Endothelial cell of umbilical vein (primary cell): ENCODE data around the gene PRPS1L1. TPM values are rescaled to one million over a fixed set of nuclear protein-coding genes. Genes with fewer than 3 reads are reported as not detected.

Source experiments
- BruUV-seq: library from RNA; stranded (reverse); fragments of 400-500 nt; replicated peaks from 2 replicates; lab custom pipeline; 2021; lab: Mats Ljungman, UMichigan
- CTCF ChIA-PET: fragments of 300-600, 350-600 bp; sonication (Branson Sonifier 250); formaldehyde crosslinking; loops from one replicate; lab custom pipeline; 2021; ENCODE audit warnings: antibody characterized with exemption, inconsistent platforms; lab: Charles Lee
- POLR2A ChIA-PET: fragments of 300-600, 350-600 bp; sonication (Branson Sonifier 250); formaldehyde crosslinking; loops from one replicate; lab custom pipeline; 2021; ENCODE audit warnings: antibody characterized with exemption, inconsistent platforms; lab: Charles Lee
- DNase-seq: peaks from one replicate; pipeline ENCODE4 v3.0.0-alpha.2; 2011; ENCODE audit warnings: low read depth, low spot score
- FAIRE-seq: peaks from 2 replicates; lab custom pipeline; 2011; peaks lifted over from hg19 to GRCh38; lab: Jason Lieb, UNC
- H2AFZ ChIP-seq: 2 replicates; pipeline ENCODE4 v1.6.0; 2012; ENCODE audit warnings: low read depth, low read length, control low read depth, inconsistent platforms
- H3K27ac ChIP-seq: 2 replicates; pipeline ENCODE4 v1.5.1; 2011; ENCODE audit warnings: low read depth, mild to moderate bottlenecking, control low read depth, low read length, moderate library complexity; ENCODE audit not compliant: insufficient read depth
- H3K27me3 ChIP-seq, 2 experiments: 2 replicates each; pipeline versions ENCODE4 v1.6.0 to v1.6.1; 2011; ENCODE audit warnings: low read length in 2 of 2, mixed read lengths in 1 of 2; ENCODE audit not compliant: control insufficient read depth in 2 of 2, insufficient read depth in 2 of 2
- H3K36me3 ChIP-seq, 2 experiments: 2 replicates in 1 of 2; 3 replicates in 1 of 2; pipeline ENCODE4 v1.5.1; 2011; ENCODE audit warnings: low read length in 2 of 2, mild to moderate bottlenecking in 1 of 2, moderate library complexity in 1 of 2; ENCODE audit not compliant: control insufficient read depth in 2 of 2, insufficient read depth in 2 of 2; ENCODE audit errors: extremely low read depth in 1 of 2
- H3K4me1 ChIP-seq: 3 replicates; pipeline ENCODE4 v1.5.1; 2011; ENCODE audit warnings: mild to moderate bottlenecking, low read length; ENCODE audit not compliant: control insufficient read depth, insufficient read depth; ENCODE audit errors: extremely low read depth
- H3K4me2 ChIP-seq: 2 replicates; pipeline ENCODE4 v1.6.1; 2011; ENCODE audit warnings: low read length, control low read depth, mixed read lengths; ENCODE audit not compliant: insufficient read depth
- H3K4me3 ChIP-seq, 3 experiments: fragments of 200-600 bp in 1 of 3; sonication (generic), shearing (Covaris generic) in 1 of 3; replicated peaks in 1 of 3; 2 replicates each; pipeline ENCODE4 v1.5.1; 2011 to 2016; ENCODE audit warnings: control low read depth in 3 of 3, low read length in 3 of 3, mild to moderate bottlenecking in 2 of 3, inconsistent platforms in 1 of 3, low read depth in 1 of 3, moderate library complexity in 1 of 3; ENCODE audit not compliant: insufficient read depth in 1 of 3
- H3K79me2 ChIP-seq: 2 replicates; pipeline ENCODE4 v1.6.0; 2012; ENCODE audit warnings: low read length, inconsistent platforms; ENCODE audit not compliant: control insufficient read depth, insufficient read depth
- H3K9ac ChIP-seq: replicated peaks from 2 replicates; pipeline ENCODE3; 2011; ENCODE audit warnings: low read length, control low read depth; ENCODE audit not compliant: insufficient read depth; ENCODE audit errors: extremely low read depth
- H3K9me1 ChIP-seq: replicated peaks from 3 replicates; pipeline ENCODE4 v1.6.0; 2011; ENCODE audit warnings: mild to moderate bottlenecking, low read length; ENCODE audit not compliant: control insufficient read depth, insufficient read depth; ENCODE audit errors: extremely low read depth
- H3K9me3 ChIP-seq: replicated peaks from 2 replicates; pipeline ENCODE4 v1.5.1; 2012; ENCODE audit warnings: low read length, inconsistent platforms; ENCODE audit not compliant: control insufficient read depth, insufficient read depth
- H4K20me1 ChIP-seq: replicated peaks from 2 replicates; pipeline ENCODE3; 2011; ENCODE audit warnings: mild to moderate bottlenecking, low read length; ENCODE audit not compliant: control insufficient read depth, insufficient read depth; ENCODE audit errors: extremely low read depth
- CTCF ChIP-seq, 2 donors: IDR thresholded peaks; 1 replicate in 1 of 2; 2 replicates in 1 of 2; pipeline ENCODE4 v1.5.1; 2011; ENCODE audit warnings: low read length in 2 of 2, mild to moderate bottlenecking in 2 of 2, moderate library complexity in 2 of 2, control low read depth in 1 of 2, inconsistent platforms in 1 of 2, low read depth in 1 of 2; ENCODE audit not compliant: insufficient read depth in 1 of 2; ENCODE audit errors: extremely low read depth in 1 of 2
- EZH2 ChIP-seq: IDR thresholded peaks from 2 replicates; pipeline ENCODE4 v1.6.1; 2012; ENCODE audit warnings: borderline replicate concordance, low read depth, mild to moderate bottlenecking, moderate library complexity, low read length, inconsistent platforms; ENCODE audit not compliant: severe bottlenecking
- FOS ChIP-seq: IDR thresholded peaks from 2 replicates; pipeline ENCODE4 v1.6.1; 2011; ENCODE audit warnings: mild to moderate bottlenecking, low read length, moderate library complexity, borderline replicate concordance; ENCODE audit not compliant: insufficient read depth
- GATA2 ChIP-seq: IDR thresholded peaks from 2 replicates; pipeline ENCODE4 v1.7.0; 2011; ENCODE audit warnings: low read depth, mild to moderate bottlenecking, moderate library complexity, mixed read lengths, low read length; ENCODE audit not compliant: insufficient read length, insufficient read depth
- JUN ChIP-seq: IDR thresholded peaks from 2 replicates; pipeline ENCODE4 v1.6.1; 2011; ENCODE audit warnings: borderline replicate concordance, low read depth; ENCODE audit not compliant: insufficient read length, insufficient read depth
- MAX ChIP-seq: IDR thresholded peaks from 2 replicates; pipeline ENCODE4 v1.6.1; 2011; ENCODE audit not compliant: insufficient read depth, insufficient read length
- MYC ChIP-seq: IDR thresholded peaks from one replicate; pipeline ENCODE4 v1.6.1; 2011; ENCODE audit warnings: mild to moderate bottlenecking, low read depth, low read length
- POLR2A ChIP-seq: IDR thresholded peaks from 2 replicates; pipeline ENCODE4 v1.6.1; 2012; ENCODE audit warnings: low read depth, mild to moderate bottlenecking, control low read depth, low read length
- POLR2AphosphoS5 ChIP-seq: IDR thresholded peaks from 2 replicates; pipeline ENCODE4 v1.6.1; 2012; ENCODE audit warnings: low read depth, mild to moderate bottlenecking, control low read depth, low read length, moderate library complexity; ENCODE audit not compliant: insufficient read depth
- dilution Hi-C: fragments of 300-500 bp; cut with MboI; formaldehyde crosslinking; loops from one replicate; pipeline ENCODE4 v1.15.0; 2019; ENCODE audit warnings: low sequenced_read_pairs; ENCODE audit not compliant: extremely low pct_ligation_motif_present
- intact Hi-C: fragments of 100-400 bp; cut with micrococcal nuclease; formaldehyde crosslinking; loops from one replicate; pipeline ENCODE4 v1.10.0; 2022
- polyA plus RNA-seq, 4 experiments: library from polyadenylated mRNA; depleted of rRNA in 3 of 4; stranded (reverse) in 3 of 4; unstranded in 1 of 4; fragments of >200 nt; gene quantifications; 2 replicates each; pipeline versions ENCODE4 v1.2.1 to v1.2.3, GENCODE V29; 2011 to 2012; ENCODE audit warnings: missing spikeins in 1 of 4
- total RNA-seq: library from RNA; stranded (reverse); gene quantifications from 2 replicates; pipeline ENCODE4 v1.2.3, GENCODE V29; 2021

The PRPS1L1 gene
- total and polyA plus RNA-seq, 2 donors (not counting 3 experiments of a cell fraction or from before 2014, with no cell fraction given): not detected

GRCh38 chr7:18041191-18041590 is 13.5 kb upstream of the PRPS1L1 start:
- ChIA-PET POLR2A (no interaction called here), CTCF (interaction anchor here (1.2 to 1.8 kb wide), 3 partner anchors 10 to 60 kb away, joined by 3 to 7 read pairs (median 4); no protein-coding TSS in a partner anchor)
- no TSS peak for BruUV-seq
- Histone ChIP-seq H3K9me1 (no peaks in the 10 kb centered on the region), H4K20me1 (no peaks in the 10 kb centered on the region), H3K27ac (no peak overlapping the region), H3K9ac (no peak overlapping the region), H3K27me3 (no peaks in the 10 kb centered on the region), H3K79me2 (no peaks in the 10 kb centered on the region), H3K4me1 (no peaks in the 10 kb centered on the region), H3K4me3 (no peak overlapping the region), H2AFZ (no peak overlapping the region), H3K36me3 (no peaks in the 10 kb centered on the region), H3K4me2 (no peak overlapping the region), H3K9me3 (no peaks in the 10 kb centered on the region)
- DNase-seq (no peak), FAIRE-seq (no peak)
- dilution Hi-C loops: no loop called here
- intact Hi-C loops: no loop called here
- TF ChIP-seq CTCF (IDR thresholded peaks at IDR 0.05; ENCODE audit: extremely low read depth in 1 of 2, insufficient read depth in 1 of 2, low read depth in 1 of 2, low read length in 2 of 2): no peak
- no peak for TF ChIP-seq JUN
- no peak for TF ChIP-seq GATA2
- TF ChIP-seq FOS: no peak
- no peak for TF ChIP-seq MAX
- TF ChIP-seq POLR2A: no peak
- no peak for TF ChIP-seq EZH2
- no peak for TF ChIP-seq POLR2AphosphoS5
- TF ChIP-seq MYC: no peak
